GM18508 (cell line): ENCODE results near the gene MACO1.
A peak's percentile ranks its signal among the peaks of the same experiment; 100 is the strongest.
"Not testable (repeated sequence)": the region's sequence is repeated elsewhere in the genome, so short reads cannot be mapped to it uniquely, and the experiment has no call there.

ENCODE experiments used
- ATAC-seq: cut with Tn5 transposase; IDR thresholded peaks from one replicate; pipeline ENCODE4 v1.9.1; 2021; ENCODE audit warnings: moderate number of reproducible peaks; ENCODE audit not compliant: insufficient read depth, unreplicated experiment

MACO1 gene, protein sequence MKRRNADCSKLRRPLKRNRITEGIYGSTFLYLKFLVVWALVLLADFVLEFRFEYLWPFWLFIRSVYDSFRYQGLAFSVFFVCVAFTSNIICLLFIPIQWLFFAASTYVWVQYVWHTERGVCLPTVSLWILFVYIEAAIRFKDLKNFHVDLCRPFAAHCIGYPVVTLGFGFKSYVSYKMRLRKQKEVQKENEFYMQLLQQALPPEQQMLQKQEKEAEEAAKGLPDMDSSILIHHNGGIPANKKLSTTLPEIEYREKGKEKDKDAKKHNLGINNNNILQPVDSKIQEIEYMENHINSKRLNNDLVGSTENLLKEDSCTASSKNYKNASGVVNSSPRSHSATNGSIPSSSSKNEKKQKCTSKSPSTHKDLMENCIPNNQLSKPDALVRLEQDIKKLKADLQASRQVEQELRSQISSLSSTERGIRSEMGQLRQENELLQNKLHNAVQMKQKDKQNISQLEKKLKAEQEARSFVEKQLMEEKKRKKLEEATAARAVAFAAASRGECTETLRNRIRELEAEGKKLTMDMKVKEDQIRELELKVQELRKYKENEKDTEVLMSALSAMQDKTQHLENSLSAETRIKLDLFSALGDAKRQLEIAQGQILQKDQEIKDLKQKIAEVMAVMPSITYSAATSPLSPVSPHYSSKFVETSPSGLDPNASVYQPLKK

DNA sequence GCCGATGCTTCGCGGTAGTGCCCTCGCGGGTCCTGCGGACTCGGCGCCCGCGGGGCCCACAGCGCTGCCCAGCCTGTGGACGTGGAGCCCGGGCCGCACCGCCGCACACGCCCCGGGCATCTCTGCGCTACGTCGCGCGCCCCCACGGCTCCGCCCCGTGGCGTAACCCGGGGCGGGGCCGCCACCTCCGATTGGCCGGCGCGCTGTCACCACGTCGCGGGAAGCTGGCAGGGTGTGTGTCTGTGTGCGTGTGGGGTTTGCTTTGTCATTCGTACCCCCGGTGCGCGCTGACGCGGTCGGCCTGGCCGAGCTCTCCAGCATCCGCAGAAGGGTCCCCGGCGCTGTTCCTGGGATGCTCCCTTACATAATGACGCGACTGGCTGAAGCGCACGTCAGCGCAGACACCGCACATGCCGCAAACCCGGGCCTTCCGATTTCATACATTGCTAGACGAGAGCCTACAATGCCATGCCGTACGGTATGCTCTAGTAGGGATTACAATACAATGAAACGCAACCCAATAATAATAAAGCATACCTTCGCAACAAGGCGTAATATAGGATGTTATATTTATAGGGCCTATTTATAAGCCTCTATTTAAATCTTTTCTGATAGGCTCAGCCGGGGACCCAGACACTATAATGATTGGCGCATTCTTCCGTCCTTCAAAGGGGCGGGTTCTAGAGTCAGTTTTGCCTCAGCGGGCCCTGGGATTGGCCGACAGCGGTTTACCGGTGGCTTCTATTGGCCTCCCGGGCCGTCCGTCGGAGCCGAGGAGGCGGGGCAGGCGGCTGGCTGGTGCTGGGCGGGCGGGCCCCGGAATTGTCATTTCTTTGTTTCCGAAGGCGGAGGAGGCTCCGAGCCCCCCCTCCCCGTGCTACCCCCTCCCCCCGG, at the start of gene MACO1:
TSS of gene MACO1 (plus strand) at position 825 of the 894 bp plus-strand sequence. CDS start 202 bp downstream, outside the sequence.
- ATAC-seq, result peak; percentile 74

DNA sequence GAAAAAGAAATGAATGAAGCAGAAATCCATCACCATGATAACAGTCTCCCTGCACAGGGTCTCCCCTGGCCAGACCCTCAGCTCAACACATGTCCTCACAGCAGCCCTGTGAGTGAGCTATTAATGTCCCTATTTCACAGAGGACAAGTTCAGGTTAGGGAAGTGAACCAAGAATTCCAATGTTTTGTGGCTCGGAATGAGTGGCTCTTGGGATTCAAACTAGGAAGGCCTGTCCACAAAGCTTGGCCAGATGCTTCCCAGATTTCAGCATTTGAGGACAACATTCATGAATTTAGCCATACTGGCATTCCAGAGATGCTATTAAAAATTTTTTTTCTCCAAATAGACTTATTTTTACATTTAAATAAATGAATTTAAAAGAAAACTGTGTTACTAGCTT, 48.2 kb upstream of the MACO1 start:
- ATAC-seq, result not testable (repeated sequence)

DNA sequence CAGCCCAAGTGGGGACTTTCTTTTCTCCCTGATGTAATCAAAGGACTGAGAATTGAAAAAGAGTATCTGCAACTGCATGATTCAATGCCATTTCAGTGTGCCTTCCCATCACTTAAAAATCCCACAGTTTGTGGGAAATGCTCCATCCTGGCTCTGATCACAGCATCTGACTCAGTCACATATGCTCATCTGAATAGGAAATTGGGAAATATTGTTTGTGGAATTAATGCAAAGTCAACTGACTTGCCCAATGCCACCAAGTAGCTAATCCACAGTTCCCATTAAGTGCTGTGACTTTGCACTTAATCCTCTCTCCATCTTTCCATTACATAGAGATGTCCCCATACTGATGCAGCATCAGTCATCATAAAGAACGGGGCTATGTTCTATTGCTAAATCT, 47.6 kb upstream of the MACO1 start:
- ATAC-seq, result not testable (repeated sequence)

DNA sequence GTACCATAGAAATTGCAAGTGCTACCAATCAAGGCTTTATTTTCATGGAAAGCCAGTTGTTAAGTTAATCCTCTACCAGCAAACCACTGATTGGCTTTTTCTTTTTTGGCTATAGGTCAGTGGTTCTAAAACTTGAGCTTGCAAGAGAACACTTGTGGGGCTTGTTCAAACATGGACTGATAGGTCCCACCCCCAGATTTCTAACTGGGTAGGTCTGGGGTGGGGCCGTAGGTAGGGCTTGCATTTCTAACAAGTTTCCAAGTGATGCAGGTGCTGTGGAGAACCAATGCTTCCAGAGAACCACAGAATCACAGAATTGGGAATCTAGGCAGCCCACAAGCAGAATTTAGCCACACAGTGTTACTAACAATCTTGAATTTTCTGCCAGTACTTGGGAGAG, 46.8 kb upstream of the MACO1 start:
- ATAC-seq, result not testable (repeated sequence)

DNA sequence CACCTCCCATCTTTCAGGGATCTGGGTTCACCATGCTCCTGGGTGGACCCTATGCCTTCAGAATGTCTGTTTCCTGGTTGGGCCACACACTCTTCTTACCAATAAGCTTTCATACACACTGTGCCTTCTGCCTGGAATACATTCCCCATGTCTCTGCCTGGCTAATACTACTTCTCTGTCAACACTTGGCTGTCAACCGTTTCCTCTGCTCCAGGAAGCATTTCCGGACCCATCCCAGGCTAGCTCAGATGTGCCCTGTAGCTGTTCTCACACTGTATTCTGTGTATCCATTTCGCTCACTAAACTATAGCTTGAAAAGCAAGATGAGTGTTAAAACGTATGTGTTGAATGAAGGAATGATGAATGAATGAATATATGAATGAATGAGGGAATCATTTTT, 43.6 kb upstream of the MACO1 start:
- not testable (repeated sequence) for ATAC-seq

DNA sequence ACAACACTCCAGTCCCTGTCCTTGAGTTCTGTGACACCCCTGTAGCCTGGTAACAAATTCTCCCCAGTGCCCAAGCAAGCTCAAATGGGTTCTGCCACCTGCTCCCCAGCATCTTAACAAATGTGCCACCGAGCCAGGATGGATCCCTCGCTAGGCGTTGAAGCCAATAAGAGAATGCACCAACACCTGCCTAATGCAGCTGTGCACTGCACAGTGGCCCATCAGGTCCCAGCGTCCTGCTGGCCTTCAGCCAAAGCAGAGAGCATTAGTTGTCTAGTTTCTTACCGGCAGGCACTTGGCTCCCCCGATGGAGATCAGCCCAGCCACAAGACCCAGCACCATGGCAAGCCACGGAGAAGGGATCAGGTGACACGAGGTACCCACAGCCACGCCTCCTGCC, 42.0 kb upstream of the MACO1 start:
- ATAC-seq, result not testable (repeated sequence)

DNA sequence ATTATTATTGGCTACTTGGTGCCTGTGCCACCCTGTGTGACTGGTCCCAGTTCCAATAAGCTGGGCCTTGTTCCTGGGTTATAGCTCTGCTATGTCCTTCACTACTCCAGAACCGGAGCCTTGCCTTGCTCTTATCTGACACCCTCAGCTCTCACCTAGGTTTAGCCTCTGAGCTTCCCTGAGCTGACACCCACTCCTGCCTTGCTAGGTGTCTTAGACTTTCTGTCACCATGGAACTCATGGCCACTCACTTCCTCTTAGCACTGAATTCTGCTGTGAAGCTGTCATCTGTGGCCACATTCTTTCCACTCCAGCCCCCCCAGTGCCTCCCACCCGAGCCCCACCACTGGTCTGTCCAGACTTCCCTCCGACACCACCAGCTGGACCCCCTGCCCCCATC, 41.0 kb upstream of the MACO1 start:
- ATAC-seq, result not testable (repeated sequence)

DNA sequence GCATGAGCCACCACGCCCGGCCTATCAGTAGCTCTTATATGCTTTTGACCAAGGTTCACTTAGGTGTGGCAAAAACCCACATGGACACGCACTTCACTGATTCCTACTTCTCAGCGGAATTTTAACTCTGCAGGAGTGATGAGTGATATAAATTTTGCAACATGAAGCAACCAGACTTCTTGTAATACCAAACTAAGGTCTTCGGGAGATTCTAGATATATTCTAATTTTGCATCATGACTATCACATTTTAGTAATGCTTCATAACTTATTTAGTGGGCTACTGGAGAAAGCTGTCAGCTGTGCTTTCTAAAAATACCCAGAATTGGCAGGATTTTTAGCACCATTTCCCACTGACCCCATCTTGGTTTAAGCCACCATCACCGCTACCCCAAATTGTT, 37.9 kb upstream of the MACO1 start:
- ATAC-seq, result no peak

DNA sequence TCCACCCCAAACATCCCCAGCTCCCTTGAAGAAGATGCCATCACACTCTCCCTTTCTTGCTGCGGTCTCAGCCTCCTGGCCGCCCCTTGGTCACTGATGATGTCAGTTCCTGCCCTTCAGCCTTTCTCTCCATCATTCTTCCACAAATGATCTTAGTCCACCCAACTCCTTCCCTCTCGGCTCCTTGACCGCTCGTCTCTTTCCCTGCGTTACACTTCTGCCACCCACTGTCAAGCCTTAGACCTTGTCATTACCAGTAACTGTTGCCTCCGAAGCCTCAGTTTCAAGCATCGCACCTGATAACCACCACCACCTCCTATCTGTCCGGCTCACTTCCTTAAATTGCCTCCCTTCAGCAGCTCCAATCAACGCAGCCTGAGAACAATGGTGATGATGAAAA, 33.1 kb upstream of the MACO1 start:
- ATAC-seq, result not testable (repeated sequence)

DNA sequence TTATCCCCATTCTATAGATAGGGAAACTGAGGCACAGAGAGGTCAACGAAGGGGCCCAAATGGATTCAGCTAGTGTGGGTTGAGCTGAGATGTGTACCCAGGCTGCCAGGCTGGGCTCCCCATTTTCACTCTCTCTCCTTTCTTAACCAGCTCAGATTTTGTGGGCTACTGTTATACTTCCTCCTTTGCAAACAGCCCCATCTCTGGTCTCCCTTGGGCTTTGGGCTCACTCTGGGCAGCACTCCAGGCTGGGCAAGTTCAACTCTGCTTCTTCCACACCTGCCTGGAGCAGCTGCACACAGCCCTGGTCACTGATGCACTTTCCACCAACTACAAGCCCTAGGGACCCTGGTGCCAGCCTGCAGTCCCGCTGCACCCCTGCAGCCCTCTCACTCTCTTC, 32.6 kb upstream of the MACO1 start:
- ATAC-seq, result not testable (repeated sequence)

DNA sequence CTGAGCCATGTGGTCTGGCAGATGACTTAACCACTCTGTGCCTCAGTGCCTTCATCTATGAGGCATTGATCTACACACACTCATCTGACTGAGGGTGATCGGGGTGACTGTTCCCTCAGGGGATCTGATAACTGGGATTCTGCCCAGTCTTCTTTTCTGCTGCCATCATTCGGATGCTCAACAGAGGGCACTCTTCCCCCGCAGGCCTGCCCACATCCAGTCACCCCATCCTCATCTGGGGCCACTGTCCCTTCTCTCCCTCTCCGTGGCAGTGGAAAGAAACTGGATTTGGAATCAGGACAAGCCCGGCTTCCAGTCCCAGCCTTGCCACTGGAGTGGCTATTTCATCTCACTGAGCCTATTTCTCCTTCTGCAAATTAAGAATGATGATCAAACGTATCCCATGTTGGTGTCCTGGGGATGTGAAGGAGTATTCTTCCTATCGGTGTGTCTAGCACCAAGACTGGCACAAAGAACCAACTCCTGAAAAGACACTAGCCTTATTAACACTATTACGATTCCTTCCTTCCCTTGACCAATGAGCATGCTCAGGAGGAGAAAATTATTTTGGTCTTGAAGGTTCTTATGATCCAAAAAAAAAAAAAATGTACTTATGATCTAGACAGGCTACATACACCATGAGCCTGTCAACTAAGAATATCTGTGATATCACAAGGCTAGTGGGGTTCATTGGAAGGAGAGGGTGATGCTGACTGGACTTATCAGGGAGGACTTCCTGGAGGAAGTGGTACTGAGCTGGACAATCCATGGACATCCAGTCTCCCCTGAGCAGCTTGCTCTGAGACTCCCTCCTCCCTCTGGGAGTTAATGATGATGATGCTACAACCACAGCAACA, 27.5 kb upstream of the MACO1 start:
- ATAC-seq, result not testable (repeated sequence)

DNA sequence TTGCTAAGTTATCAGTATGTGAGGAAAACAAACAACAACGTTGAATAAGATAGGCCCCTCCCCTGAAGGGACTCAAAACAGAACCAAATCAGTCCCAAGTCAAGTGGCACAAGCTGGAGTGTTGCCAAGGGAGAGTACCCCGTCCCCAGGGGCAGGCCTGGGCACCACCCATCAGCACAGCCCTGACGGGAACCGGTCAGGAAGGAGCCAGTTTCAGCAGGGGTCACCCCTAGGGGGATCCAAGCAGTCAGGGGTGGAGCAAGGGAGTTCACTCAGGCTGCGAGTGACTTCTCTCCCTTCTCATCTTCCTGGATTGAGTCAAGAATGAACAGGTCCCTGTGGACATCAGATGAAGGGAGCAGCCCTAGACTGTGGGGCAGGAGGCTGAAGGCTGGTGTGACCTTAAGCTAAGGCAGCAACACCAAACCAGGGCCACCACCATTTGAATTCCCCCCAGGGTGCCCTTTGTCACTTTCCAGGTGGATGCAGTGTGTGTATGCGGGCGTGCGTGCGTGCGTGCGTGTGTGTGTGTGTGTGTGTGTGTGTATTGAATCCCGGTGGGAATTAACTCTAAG, 24.9 kb upstream of the MACO1 start:
- not testable (repeated sequence) for ATAC-seq

DNA sequence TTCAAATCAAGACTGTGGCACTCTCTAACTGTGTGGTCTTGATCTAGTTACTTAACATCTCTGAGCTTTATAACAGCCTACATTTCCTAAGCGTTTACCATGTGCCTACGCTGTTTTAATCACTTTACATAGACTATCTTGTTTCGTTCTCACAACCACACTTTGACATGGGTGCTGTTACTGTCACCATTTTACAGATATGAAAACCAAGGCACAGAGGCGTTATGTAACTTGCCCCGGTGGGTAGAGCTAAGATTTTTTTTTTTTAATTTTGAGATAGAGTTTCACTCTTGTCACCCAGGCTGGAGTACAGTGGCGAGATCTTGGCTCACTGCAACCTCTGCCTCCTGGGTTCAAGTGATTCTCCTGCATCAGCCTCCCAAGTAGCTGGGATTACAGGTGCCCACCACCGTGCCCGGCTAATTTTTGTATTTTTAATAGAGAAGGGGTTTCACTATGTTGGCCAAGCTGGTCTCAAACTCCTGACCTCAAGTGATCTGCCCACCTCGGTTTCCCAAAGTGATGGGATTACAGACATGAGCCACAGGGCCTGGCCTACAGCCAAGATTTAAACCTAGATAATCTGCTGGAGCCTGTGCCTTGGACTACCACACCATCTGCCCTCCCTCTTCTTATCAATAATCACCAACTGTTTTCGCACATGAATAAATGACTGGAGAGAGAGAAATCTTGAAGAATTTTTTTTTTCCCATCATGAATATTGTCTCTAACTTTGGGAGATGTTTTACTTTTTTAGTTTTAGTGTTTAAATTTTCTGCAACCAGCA, 20.9 kb upstream of the MACO1 start:
- ATAC-seq, result not testable (repeated sequence)

DNA sequence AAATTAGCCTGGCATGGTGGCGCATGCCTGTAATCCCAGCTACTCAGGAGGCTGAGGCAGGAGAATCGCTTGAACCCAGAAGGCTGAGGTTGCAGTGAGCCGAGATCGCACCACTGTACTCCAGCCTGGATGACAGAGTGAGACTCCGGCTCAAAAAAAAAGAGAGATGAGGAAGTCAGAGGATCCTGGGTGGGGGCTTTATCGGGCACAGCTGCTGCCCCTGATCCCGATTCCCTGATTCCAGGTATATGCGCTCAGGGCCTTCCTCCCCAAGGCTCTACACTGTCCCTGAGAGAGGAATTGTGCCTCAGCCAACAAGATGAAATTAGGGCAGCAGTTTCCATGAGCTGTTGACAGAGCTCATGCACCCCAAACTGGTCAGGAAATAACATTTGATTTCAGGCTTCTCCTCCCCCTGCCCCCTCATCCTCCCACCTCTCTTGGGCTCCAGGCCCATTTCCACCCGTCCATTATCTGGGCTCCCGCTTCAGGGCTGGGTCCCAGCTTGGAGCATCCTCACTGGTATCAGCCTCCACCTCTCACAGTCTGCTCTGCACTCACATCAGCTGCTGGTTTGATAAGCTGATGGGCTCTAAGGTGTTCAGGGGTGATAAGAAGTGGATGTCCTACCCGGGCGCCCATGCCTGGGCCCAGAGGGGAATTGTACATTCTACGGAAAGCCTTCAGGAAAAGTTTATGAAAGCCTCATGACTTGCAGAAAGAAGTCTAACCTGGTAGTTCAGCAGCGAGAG, 17.6 kb upstream of the MACO1 start:
- not testable (repeated sequence) for ATAC-seq

DNA sequence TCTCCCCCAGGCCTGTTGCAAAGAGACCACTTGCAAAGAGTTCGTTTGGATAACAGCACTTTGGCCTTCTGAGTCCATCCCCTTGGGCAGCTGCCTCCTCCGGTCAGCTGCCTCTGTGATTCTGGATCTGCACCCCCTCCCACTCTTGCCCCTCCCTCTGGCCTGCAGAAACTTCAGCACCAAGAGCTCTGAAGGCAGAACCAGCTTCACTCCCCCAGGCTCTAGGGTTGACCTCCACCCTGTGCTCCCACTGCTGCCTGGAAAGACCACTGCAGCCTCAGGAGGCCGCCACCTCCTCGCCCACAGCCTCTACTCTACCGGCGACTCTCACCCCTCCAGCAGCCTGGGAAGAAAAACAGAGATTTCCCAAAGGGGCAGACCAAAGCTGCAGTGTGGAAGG, 16.5 kb upstream of the MACO1 start:
- ATAC-seq, result not testable (repeated sequence)

DNA sequence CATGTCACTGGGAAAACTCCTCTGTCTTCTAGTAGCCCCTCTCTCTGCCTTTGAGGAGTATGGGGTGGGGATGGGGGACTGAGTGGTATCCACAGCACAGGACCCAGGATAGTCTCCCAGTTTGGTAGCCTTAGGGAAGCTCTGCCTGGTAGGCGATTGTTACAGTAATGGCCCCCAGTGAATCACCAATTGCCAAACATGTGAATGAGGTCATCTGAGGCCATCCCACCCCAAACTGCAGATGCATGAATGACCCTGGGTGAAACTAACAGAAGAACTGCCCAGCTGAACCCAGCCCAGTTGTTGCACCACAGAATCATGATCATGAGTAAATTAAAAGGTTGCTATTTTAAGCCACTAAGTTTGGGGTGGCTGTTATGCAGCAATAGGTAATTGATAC, 16.1 kb upstream of the MACO1 start:
- not testable (repeated sequence) for ATAC-seq

DNA sequence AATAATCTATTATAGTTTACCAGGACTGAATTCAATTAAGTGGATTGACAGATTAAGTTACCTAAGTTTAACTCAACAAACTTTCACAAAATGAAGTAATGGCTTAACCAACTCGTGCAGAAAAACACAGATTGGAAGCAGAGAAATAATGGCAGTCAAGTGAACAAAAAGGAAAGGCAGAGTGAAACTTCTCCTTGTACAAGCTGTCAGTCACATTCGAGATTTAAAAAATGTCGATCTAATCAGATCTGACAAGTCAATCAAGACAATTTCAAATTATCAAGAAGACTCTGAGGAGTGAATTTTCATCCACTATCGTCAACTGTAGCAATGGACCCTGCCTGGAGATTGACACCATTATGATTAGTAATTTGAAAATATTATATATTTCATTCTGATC, 13.4 kb upstream of the MACO1 start:
- not testable (repeated sequence) for ATAC-seq

DNA sequence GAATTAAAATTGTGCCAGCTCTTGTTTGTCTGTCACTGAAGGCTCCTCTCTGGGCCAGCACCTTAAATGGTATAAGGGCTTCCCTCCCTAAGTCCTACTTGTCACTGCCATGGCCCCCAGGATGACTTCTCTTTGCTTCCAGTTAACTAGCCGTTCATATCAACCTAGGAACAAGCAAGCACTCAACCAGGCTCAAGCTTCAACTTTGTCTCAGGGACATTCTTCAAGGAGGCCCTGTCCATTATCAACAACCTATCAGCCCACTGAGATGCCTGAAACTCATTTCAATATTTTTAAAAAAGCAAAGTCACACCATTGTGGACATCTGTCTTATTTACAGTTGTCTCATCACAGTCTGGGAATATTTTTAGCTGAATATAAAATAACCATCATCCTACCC, 11.4 kb upstream of the MACO1 start:
- ATAC-seq, result not testable (repeated sequence)
